Measurements from ENCODE around the gene KRTAP10-2.

DNA sequence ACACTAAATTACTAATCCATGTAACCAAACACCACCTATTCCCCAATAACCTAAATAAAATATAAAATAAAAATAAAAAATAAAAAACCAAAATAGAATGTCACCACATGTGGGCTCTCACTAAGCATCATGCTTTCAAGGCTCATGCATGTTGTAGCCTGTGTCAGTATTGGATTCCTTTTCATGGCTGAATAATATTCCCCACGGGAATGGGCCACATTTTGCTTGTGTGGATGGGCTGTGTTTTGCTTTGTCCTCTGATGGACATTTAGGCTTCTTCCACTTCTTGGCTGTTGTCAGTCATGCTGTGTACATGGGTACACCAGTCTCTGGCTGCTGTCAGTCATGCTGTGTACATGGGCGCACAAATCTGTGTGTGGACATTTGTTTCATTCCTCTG, 37.8 kb upstream of the KRTAP10-2 start:
- TF ChIP-seq ZNF280D (tag by site-specific recombination; IDR thresholded peaks at IDR 0.05) (no peak), SETDB1 (IDR thresholded peaks at IDR 0.05; ENCODE audit: insufficient read length, low read length) (no peak), ZNF37A (tag by site-specific recombination; IDR thresholded peaks at IDR 0.05) (no peak), ZNF18 (tag by site-specific recombination; IDR thresholded peaks at IDR 0.05) (no peak), ZFP37 (tag by site-specific recombination; IDR thresholded peaks at IDR 0.05) (no peak), CTCF (tag by site-specific recombination; IDR thresholded peaks at IDR 0.05) (no peak), HOXD13 (CRISPR knock-in tag; IDR thresholded peaks at IDR 0.05; ENCODE audit: borderline replicate concordance) (no peak), MEIS1 (CRISPR knock-in tag; IDR thresholded peaks at IDR 0.05; ENCODE audit: borderline replicate concordance) (no peak)
- TF ChIP-seq, protein P1, sequence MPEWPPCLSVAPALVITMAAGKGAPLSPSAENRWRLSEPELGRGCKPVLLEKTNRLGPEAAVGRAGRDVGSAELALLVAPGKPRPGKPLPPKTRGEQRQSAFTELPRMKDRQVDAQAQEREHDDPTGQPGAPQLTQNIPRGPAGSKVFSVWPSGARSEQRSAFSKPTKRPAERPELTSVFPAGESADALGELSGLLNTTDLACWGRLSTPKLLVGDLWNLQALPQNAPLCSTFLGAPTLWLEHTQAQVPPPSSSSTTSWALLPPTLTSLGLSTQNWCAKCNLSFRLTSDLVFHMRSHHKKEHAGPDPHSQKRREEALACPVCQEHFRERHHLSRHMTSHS (tag by site-specific recombination; IDR thresholded peaks at IDR 0.05), result no peak

All from HEK293 (cell line).